Lower leg skin (tissue), 4 donors: ENCODE results near the gene CDC42. TPM values are rescaled to one million over a fixed set of nuclear protein-coding genes. Genes with fewer than 3 reads are reported as not detected.

Source experiments
- DNase-seq, 2 donors: peaks; one replicate each; pipeline ENCODE4 v3.0.0-alpha.2; 2019; ENCODE audit warnings: low spot score in 2 of 2
- H3K4me3 ChIP-seq: fragments of 200-600 bp; sonication (generic); 2 replicates; pipeline ENCODE4 v1.5.1; 2017; ENCODE audit warnings: mild to moderate bottlenecking, low read depth; ENCODE audit not compliant: poor library complexity, severe bottlenecking
- CTCF ChIP-seq, 3 donors: fragments of 450-650 bp; IDR thresholded peaks; one replicate each; pipeline ENCODE4 v1.5.1; 2016; ENCODE audit warnings: antibody characterized with exemption in 3 of 3, mild to moderate bottlenecking in 3 of 3, moderate library complexity in 2 of 3
- POLR2A ChIP-seq, 2 donors: fragments of 450-650 bp; IDR thresholded peaks; one replicate each; pipeline ENCODE4 v1.6.1; 2016 to 2017; ENCODE audit warnings: antibody characterized with exemption in 2 of 2, mild to moderate bottlenecking in 1 of 2, moderate library complexity in 1 of 2
- WGBS, 2 donors: methylation state at CpG; one replicate each; pipeline ENCODE4 v1.1.5; 2018; 5-methylcytosine and 5-hydroxymethylcytosine counted together
- intact Hi-C: fragments of 100-400 bp; cut with DNase I; formaldehyde crosslinking; loops from one replicate; pipeline ENCODE4 v1.15.0; 2023; ENCODE audit warnings: low total_unique reads
- total RNA-seq, 4 donors: library from RNA; depleted of rRNA; stranded (reverse); fragments of >200 nt; gene quantifications; one replicate each; pipeline ENCODE4 v1.1.0, GENCODE V29; 2016

CDC42 gene
- total RNA-seq, 4 donors from 2014 or later, result 162 to 226 (median 203) TPM

- no peak overlapping the region for H3K4me3 ChIP-seq
- WGBS, 2 donors, result 87 to 89% methylated on average over 5 of the region's 5 CpGs
- TF ChIP-seq POLR2A (IDR thresholded peaks at IDR 0.05), result no peak
- TF ChIP-seq CTCF (IDR thresholded peaks at IDR 0.05), result no peak
- intact Hi-C loops, result loop anchor here (10.0 kb wide), 1 partner anchor 318 kb away; no protein-coding TSS in a partner anchor
- no peak for DNase-seq
Observed at GRCh38 chr1:22107126-22107525, 54.6 kb downstream of the CDC42 start.

- TF ChIP-seq CTCF (IDR thresholded peaks at IDR 0.05) (no peak), POLR2A (IDR thresholded peaks at IDR 0.05) (no peak)
- WGBS, 2 donors, result 51 to 52% methylated on average over 10 to 11 of the region's 11 CpGs
- intact Hi-C loops, result loop anchor here (10.0 kb wide), 1 partner anchor 316 kb away; no protein-coding TSS in a partner anchor
Observed at GRCh38 chr1:22108339-22109105, 56.0 kb downstream of the CDC42 start.

GRCh38 chr1:22110016-22110415 is 57.5 kb downstream of the CDC42 start:
- intact Hi-C loops, result no loop called here

More at GRCh38 chr1:22108339-22109105, 56.0 kb downstream of the CDC42 start:
- no peak overlapping the region for H3K4me3 ChIP-seq
- no peak for DNase-seq

GRCh38 chr1:22111115-22111514 is 58.6 kb downstream of the CDC42 start:
- TF ChIP-seq CTCF (IDR thresholded peaks at IDR 0.05), result no peak
- TF ChIP-seq POLR2A (IDR thresholded peaks at IDR 0.05), result no peak
- 93 to 95% methylated on average over 1 of the region's 1 CpG for WGBS, 2 donors
- no peak for DNase-seq
- no peak overlapping the region for H3K4me3 ChIP-seq
- intact Hi-C loops, result no loop called here

More at GRCh38 chr1:22110016-22110415, 57.5 kb downstream of the CDC42 start:
- DNase-seq, result no peak
- H3K4me3 ChIP-seq, result no peak overlapping the region
- TF ChIP-seq POLR2A (IDR thresholded peaks at IDR 0.05) (no peak), CTCF (IDR thresholded peaks at IDR 0.05) (no peak)
- WGBS, 2 donors, result 86 to 98% methylated on average over 3 of the region's 3 CpGs

- H3K4me3 ChIP-seq, result no peak overlapping the region
- WGBS, 2 donors, result 84 to 94% methylated on average over 3 of the region's 3 CpGs
- TF ChIP-seq CTCF (IDR thresholded peaks at IDR 0.05) (no peak), POLR2A (IDR thresholded peaks at IDR 0.05) (no peak)
- intact Hi-C loops, result no loop called here
- no peak for DNase-seq
Observed at GRCh38 chr1:22111620-22112019, 59.1 kb downstream of the CDC42 start.
